Measurements from ENCODE around the gene SLC44A5.
"Not testable (repeated sequence)": the region's sequence is repeated elsewhere in the genome, so short reads cannot be mapped to it uniquely, and the experiment has no call there.

DNA sequence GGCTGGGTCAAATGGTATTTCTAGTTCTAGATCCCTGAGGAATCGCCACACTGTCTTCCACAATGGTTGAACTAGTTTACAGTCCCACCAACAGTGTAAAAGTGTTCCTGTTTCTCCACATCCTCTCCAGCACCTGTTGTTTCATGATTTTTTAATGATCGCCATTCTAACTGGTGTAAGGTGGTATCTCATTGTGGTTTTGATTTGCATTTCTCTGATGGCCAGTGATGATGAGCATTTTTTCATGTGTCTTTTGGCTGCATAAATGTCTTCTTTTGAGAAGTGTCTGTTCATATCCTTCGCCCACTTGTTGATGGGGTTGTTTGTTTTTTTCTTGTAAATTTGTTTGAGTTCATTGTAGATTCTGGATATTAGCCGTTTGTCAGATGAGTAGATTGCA, 34.2 kb upstream of the SLC44A5 start:
- TF ChIP-seq POLR2AphosphoS5 (IDR thresholded peaks at IDR 0.05; ENCODE audit: low read depth, low read length); CTCF (IDR thresholded peaks at IDR 0.05); SIN3A (IDR thresholded peaks at IDR 0.05; ENCODE audit: borderline replicate concordance, insufficient read depth, low read depth, low read length); TCF7L2 (IDR thresholded peaks at IDR 0.05; ENCODE audit: low read depth, low read length): not testable (repeated sequence)
- TF ChIP-seq, protein P1, sequence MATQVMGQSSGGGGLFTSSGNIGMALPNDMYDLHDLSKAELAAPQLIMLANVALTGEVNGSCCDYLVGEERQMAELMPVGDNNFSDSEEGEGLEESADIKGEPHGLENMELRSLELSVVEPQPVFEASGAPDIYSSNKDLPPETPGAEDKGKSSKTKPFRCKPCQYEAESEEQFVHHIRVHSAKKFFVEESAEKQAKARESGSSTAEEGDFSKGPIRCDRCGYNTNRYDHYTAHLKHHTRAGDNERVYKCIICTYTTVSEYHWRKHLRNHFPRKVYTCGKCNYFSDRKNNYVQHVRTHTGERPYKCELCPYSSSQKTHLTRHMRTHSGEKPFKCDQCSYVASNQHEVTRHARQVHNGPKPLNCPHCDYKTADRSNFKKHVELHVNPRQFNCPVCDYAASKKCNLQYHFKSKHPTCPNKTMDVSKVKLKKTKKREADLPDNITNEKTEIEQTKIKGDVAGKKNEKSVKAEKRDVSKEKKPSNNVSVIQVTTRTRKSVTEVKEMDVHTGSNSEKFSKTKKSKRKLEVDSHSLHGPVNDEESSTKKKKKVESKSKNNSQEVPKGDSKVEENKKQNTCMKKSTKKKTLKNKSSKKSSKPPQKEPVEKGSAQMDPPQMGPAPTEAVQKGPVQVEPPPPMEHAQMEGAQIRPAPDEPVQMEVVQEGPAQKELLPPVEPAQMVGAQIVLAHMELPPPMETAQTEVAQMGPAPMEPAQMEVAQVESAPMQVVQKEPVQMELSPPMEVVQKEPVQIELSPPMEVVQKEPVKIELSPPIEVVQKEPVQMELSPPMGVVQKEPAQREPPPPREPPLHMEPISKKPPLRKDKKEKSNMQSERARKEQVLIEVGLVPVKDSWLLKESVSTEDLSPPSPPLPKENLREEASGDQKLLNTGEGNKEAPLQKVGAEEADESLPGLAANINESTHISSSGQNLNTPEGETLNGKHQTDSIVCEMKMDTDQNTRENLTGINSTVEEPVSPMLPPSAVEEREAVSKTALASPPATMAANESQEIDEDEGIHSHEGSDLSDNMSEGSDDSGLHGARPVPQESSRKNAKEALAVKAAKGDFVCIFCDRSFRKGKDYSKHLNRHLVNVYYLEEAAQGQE (IDR thresholded peaks at IDR 0.05; ENCODE audit: insufficient read depth in 1 of 2, low read depth in 2 of 2, low read length in 1 of 2): not testable (repeated sequence)

All from Panc1 (cell line).